Ovary (tissue), 9 donors: ENCODE measurements around the gene GRM2. TPM values are rescaled to one million over a fixed set of nuclear protein-coding genes. Genes with fewer than 3 reads are reported as not detected.
A peak's percentile ranks its signal among the peaks of the same experiment; 100 is the strongest.

Experiments
- DNase-seq, 5 donors: peaks; one replicate each; pipeline ENCODE4 v3.0.0-alpha.2; 2019 to 2020
- H3K27ac ChIP-seq, 2 donors: fragments of 200-600 bp; one replicate each; pipeline versions ENCODE4 v1.5.1 to v1.8.0; 2019 to 2022
- H3K27me3 ChIP-seq: fragments of 200-600 bp; one replicate; pipeline ENCODE4 v1.8.0; 2022
- H3K36me3 ChIP-seq: fragments of 200-600 bp; sonication (generic); one replicate; pipeline ENCODE4 v1.5.1; 2019
- H3K4me1 ChIP-seq: one replicate; pipeline ENCODE4 v1.8.1; 2013; ENCODE audit warnings: mild to moderate bottlenecking, moderate library complexity; ENCODE audit not compliant: insufficient read depth
- H3K4me3 ChIP-seq: fragments of 200-600 bp; sonication (generic); one replicate; pipeline ENCODE4 v1.5.1; 2017
- H3K9me3 ChIP-seq, 2 donors: fragments of 200-600 bp in 1 of 2; sonication (generic) in 1 of 2; one replicate each; pipeline versions ENCODE4 v1.5.1 to v1.8.1; 2013 to 2019; ENCODE audit warnings: mild to moderate bottlenecking in 1 of 2, moderate library complexity in 1 of 2
- CTCF ChIP-seq, 3 donors: fragments of 450-650 bp in 2 of 3; fragments of 200-600 bp in 1 of 3; IDR thresholded peaks; one replicate each; pipeline versions ENCODE4 v1.5.1 to v1.8.0; 2016 to 2022; ENCODE audit warnings: antibody characterized with exemption in 3 of 3, mild to moderate bottlenecking in 1 of 3
- EP300 ChIP-seq: sonication (generic); formaldehyde crosslinking; IDR thresholded peaks from one replicate; pipeline ENCODE4 v1.6.1; 2017; ENCODE audit warnings: antibody characterized with exemption
- POLR2A ChIP-seq: fragments of 450-650 bp; IDR thresholded peaks from one replicate; pipeline ENCODE4 v1.6.1; 2017; ENCODE audit warnings: antibody characterized with exemption, mild to moderate bottlenecking, moderate library complexity
- WGBS, 3 donors: extraction: QIAGEN DNeasy Blood & Tissue Kit in 1 of 3; methylation state at CpG; one replicate each; pipeline versions ENCODE4 v1.1.5 to v1.1.7; 2013 to 2017; 5-methylcytosine and 5-hydroxymethylcytosine counted together
- intact Hi-C, 4 donors: fragments of 100-400 bp; cut with DNase I; formaldehyde crosslinking; loops; one replicate each; pipeline versions ENCODE4 v1.11.0 to v1.15.1; 2022 to 2023
- polyA plus RNA-seq, 2 donors: library from polyadenylated mRNA; stranded (reverse); fragments of 200-250 nt in 1 of 2; fragments of 350-450 nt in 1 of 2; fragmentation: Illumina TruSeq in 1 of 2; extraction: RNeasy Lipid Tissue Mini Kit (QIAGEN cat#74804) in 1 of 2; gene quantifications; one replicate each; pipeline ENCODE4 v1.2.3, GENCODE V29; 2013 to 2014
- total RNA-seq, 7 donors: library from RNA; depleted of rRNA in 2 of 7; stranded (reverse); fragments of >200 nt in 2 of 7; fragmentation: NEBNext Ultra II Directional in 3 of 7; extraction: Animal tissue kit (Norgen Biotek cat#: 25700) in 3 of 7; gene quantifications; one replicate each; pipeline versions ENCODE4 v1.1.0 to v1.2.4, GENCODE V29; 2016 to 2023
- donor health status: DM: no; HTN: no; CAD: no; lungs with moderate emphysema.
- donor health status: DM: no; HTN: no; CAD: no.
- donor health status: Bipolar disorder and iron deficiency.
- donor health status: DM: yes; HTN: yes; CAD: no.
- donor health status: DM: no; HTN: no; CAD: no.
- donor health status: DM: yes; HTN: yes; CAD: no.

GRM2 gene
- total and polyA plus RNA-seq, 9 donors: 0.10 to 0.47 (median 0.28) TPM; not detected in 3

GRCh38 chr3:51668756-51669155 lies 38.1 kb upstream of the GRM2 start:
- H3K4me3 ChIP-seq: no peak overlapping the region
- no peaks in the 10 kb centered on the region for H3K36me3 ChIP-seq
- intact Hi-C loops: loop anchor here in 1 of 4 donors (5.0 kb wide), 1 partner anchor 1486 kb away; no protein-coding TSS in a partner anchor
- H3K27ac ChIP-seq: no peak overlapping the region
- H3K9me3 ChIP-seq: no peaks in the 10 kb centered on the region
- 95 to 100% (median 96%) methylated on average over 1 of the region's 1 CpG for WGBS, 3 donors
- TF ChIP-seq CTCF (IDR thresholded peaks at IDR 0.05) (no peak), EP300 (no peak), POLR2A (no peak)
- peak in 1 of 5 donors; percentile 19 for DNase-seq
- no peaks in the 10 kb centered on the region for H3K27me3 ChIP-seq
- H3K4me1 ChIP-seq: peaks cover 3% of the 10 kb centered on the region

GRCh38 chr3:51669241-51670052 lies 37.4 kb upstream of the GRM2 start:
- peak; percentile 75 to 91 (median 86) for DNase-seq

GRCh38 chr3:51670053-51670822 lies 36.6 kb upstream of the GRM2 start:
- Histone ChIP-seq H3K9me3 (no peaks in the 10 kb centered on the region), H3K27me3 (no peaks in the 10 kb centered on the region), H3K36me3 (no peaks in the 10 kb centered on the region), H3K4me1 (peaks cover 3% of the 10 kb centered on the region), H3K27ac (peak overlapping the region in 1 of 2 donors; percentile 89), H3K4me3 (peak overlapping the region; percentile 99)
- intact Hi-C loops: loop anchor here (1.0 to 10.0 kb wide), 4 partner anchors 168 to 285 kb away; partner anchors contain the start of genes DCAF1 (in 3 of the 4), MANF (in 1 of the 4) and RBM15B (in 1 of the 4)
- TF ChIP-seq EP300: no peak
- no peak for TF ChIP-seq CTCF (IDR thresholded peaks at IDR 0.05)
- no peak for TF ChIP-seq POLR2A
- WGBS, 3 donors: 46 to 63% (median 54%) methylated on average over 15 of the region's 15 CpGs
- peak in 1 of 5 donors; percentile 17 for DNase-seq

More at GRCh38 chr3:51669241-51670052, 37.4 kb upstream of the GRM2 start:
- Histone ChIP-seq H3K27me3 (no peaks in the 10 kb centered on the region), H3K27ac (no peak overlapping the region), H3K4me1 (peaks cover 3% of the 10 kb centered on the region), H3K36me3 (no peaks in the 10 kb centered on the region), H3K4me3 (no peak overlapping the region), H3K9me3 (no peaks in the 10 kb centered on the region)
- intact Hi-C loops: loop anchor here (1.0 to 10.0 kb wide), 5 partner anchors 167 to 1487 kb away; partner anchors contain the start of genes DCAF1 (in 3 of the 4), MANF (in 1 of the 4) and RBM15B (in 1 of the 4)
- TF ChIP-seq POLR2A (no peak), EP300 (no peak), CTCF (IDR thresholded peaks at IDR 0.05) (peak; percentile 75 to 86 (median 84))
- 46 to 54% (median 49%) methylated on average over 9 of the region's 9 CpGs for WGBS, 3 donors
